Stimulated activated CD8-positive, alpha-beta memory T cell treated with anti-CD3 and anti-CD28 coated beads, Interleukin-4, amount 100 ng/mL, for 4 hours (primary cell): ENCODE measurements around the gene NAALADL2.

ENCODE experiments used
- DNase-seq, 2 donors: peaks; one replicate each; pipeline ENCODE4 v3.0.0-alpha.2; 2020; ENCODE audit warnings: low read depth in 2 of 2, low spot score in 1 of 2

NAALADL2 gene

DNA sequence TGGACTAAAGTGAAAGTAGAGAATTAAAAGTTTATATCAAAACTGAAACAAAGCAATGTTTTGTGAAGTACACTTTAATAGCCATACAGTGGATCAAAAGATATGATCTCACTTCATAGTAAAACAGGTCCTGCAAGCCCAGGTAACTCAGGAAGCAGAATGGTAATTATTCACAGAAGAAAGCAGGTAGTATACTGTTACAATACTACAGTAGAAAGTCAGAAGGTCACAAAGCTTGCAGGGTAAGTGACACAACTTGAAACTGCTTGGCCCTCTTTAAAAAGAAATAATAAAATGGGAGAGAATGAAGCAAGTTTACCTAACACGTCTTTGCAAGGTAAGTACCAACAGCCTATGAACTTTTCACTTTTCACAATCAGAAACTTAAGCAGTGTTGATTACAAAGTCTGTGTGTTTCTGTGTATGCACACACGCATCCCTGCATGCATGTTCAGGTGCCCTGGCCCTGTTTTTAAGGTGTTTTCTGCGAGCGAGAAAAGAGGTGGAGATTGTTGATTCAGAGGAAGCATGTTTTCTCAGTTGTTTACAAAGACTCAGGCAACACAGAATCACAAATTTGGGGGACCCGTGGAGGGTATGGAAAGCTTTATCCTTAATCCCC lies at the start of gene NAALADL2:
Gene NAALADL2, plus strand, starts transcription at position 221 of the 622 bp plus-strand sequence.
- DNase-seq: no peak

DNA sequence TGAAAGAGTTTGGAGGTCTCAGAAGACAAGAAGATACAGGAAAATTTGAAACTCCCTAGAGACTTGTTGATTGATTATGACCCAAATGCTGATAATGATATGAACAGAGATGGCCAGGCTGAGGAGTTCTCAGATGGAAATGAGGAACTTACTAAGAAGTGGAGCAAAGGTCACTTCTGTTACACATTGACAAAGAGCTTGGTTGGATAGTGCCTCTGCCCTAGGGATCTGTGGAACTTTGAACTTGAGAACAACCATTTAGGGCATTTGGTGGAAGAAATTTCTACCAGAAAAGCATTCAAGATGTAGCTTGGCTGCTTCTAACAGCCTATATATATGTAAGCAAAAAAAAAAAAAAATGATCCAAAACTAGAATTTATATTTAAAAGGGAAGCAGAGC lies 48.9 kb upstream of the NAALADL2 start:
- DNase-seq: no peak

DNA sequence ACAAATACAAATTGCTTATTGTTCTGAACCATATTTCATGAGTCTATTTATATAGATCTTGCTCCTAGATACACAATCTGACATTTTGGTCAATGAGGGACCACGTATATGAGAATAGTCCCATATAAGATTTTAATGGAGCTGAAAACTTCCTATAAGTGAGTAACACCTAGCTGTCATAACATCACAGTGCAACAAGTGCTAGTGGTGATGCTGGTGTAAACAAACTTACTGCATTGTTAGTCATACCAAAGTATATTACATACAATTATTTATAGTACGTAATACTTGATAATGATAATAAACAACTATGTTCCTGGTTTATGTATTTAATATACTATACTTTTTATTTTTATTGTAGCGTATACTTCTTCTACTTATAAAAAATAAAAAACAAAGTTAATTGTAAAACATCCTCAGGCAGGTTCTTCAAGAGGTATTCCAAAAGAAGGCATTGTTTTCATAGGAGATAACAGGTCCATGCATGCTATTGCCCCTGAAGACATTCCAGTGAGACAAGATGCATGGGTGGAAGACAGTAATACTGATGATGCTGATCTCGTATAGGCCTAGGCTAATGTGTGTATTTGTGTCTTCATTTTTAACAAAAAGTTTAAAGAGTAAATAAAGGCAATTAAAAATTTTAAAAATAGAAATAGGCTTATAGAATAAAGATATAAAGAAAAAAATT lies 46.8 kb upstream of the NAALADL2 start:
- DNase-seq: no peak

DNA sequence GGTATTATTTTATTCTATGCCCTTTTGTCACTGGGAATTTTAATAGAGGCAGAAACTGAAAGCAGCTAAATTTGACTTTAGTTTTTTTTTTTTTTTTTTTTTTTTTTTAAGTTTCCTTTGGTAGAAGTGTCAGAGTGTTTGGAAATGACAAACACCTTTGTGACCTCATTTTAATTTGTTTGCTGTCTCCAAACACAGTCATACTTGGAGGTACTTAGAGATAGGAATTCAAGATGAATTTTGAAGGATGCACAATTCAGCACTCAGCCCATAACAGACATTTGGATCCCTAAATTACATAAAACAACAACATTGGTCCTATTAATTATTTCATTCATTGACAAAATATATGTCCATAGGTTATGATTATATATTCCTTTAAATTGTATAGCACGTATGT lies 43.4 kb upstream of the NAALADL2 start:
- DNase-seq: no peak

DNA sequence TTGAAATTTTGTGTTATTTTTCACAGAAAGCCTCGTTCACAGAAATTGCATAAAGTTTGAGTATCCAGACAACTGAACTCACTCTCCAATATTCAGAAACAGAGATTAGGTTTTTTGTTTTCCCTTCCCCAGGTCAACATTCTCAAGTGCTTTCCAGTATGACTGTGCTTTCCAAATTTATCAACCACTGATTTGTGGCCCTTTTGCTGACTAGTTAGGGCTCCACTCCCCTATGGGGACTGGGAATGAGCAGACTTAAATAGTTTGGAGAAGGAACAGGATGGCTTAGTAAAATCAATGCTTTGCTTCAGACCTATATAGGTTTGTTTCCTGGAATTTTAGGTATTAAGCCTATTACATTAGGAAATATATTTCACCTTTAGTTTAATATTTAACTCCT lies 38.2 kb upstream of the NAALADL2 start:
- no peak for DNase-seq

DNA sequence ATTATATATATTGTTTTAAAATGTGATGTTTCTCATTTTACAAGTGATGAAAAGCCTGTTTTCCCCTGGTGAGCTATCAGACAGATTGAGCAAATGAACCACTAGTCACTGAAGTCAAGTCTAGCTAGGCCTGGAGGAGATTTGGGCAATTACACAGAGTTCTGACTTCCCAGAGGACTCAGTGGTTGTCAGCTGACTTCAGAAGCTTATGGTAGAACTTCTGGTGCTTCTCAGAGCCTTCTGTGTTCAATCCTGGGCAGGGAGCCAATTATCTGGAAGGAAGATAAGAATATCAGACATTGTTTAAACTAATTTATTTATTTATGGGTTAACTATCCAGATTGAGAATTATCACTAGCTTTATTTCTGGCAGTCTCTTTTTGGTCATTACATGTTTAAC lies 37.7 kb upstream of the NAALADL2 start:
- DNase-seq: no peak

DNA sequence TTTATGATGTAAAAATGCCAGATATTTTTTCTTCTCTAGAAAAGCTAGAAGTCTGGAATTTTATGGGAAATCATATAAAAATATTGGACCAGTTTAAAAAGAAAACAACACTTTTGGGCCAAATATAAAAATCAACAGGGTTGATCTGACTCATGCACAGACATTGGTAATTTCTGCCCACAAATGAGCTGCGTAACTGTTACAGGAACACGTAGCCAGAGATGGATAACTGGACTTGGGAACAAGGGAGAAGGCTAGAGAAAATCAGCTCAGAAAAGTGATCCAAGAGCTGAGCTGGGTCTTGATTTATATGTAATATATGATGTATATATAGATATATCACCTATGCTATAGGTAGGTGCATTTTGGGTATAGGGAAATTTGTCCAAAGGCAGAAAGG lies 36.8 kb upstream of the NAALADL2 start:
- DNase-seq: no peak

DNA sequence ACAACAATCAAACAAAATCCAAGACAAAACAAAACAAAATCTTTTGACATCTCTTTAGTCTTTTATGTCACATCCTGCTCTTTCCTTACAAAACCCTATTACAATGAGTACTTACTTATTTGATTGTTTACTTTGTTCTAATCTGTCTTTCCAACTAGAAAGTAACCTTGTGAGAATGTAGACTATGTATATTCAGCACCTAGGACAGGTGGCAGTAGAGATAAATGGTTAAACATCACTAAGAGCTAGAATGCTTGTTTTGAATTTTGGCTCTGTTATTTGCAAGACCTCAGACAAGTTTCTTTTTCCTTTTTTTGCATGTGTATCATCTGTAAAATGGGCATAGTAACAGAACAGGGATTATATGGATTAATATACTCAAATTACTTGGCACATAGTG lies 33.1 kb upstream of the NAALADL2 start:
- DNase-seq: no peak

DNA sequence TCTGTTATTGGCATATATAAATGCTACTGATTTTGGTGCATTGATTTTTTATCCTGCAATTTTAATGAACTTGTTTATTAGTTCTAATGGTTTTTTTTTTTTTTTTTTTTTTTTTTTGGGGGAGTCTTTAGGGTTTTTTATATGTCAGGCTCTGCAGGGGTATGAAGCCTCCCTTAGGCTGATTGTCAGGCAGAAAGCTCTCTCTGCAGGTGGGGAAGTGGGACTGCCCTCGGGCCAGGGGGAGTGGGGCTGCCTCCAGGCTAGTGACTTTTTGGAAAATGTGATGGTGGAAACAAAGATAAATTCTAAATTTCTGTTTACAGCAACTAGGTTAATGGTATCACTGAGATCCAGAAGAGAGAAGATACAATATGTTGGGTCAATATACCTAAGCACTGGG lies 14.4 kb upstream of the NAALADL2 start:
- no peak for DNase-seq

DNA sequence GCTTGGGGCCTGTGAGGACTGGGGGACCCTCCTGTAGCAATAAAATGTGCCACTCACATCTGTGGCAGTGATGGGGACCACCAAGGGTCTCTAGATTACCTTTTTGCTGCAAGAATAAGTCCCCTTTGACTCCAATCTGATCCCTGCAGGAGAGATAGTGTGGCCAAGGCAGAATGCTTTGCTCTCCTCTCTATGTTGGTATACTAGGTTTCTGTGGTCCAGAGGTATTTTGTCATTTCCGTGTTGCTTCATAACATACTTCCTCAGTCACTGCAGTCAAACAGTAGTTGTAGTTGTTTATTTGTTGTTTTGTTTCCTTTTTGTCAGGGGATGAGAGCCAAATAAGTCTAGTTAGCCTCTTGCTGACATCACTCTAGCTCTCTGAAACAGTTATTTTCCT lies 13.1 kb upstream of the NAALADL2 start:
- no peak for DNase-seq

DNA sequence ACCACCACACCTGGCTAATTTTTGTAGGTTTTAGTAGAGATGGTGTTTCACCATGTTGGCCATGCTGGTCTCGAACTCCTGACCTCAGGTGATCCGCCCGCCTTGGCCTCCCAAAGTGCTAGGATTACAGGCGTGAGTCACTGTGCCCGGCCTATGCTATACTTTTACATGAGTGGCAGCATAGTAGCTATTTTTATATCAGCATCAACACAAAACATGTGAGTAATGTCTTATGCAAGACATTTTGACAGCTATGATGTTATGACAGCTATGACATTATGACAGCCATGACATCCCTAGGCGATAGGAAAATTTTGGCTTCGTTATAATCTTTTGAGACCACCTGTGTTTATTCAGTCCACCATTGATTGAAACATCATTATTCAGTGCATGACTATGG lies 4.1 kb upstream of the NAALADL2 start:
- no peak for DNase-seq

DNA sequence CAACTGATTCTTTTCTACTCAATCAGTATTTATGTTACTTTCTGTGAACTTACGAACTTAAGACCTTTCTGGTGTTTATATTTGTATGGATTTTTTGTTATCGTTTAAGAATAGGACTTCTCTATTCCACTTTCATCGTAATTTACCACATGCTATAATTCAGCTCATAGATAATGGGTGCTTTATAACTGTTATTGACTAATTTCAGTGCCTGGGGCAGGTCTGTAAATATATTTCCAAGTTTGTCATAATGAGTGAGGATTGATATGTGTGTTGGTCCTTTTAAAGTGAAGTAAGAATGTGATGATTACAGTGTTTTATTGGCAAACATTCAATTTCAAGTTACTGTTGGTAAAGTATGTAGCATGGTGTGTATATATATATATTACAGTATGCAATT lies 1.8 kb upstream of the NAALADL2 start:
- DNase-seq: no peak

DNA sequence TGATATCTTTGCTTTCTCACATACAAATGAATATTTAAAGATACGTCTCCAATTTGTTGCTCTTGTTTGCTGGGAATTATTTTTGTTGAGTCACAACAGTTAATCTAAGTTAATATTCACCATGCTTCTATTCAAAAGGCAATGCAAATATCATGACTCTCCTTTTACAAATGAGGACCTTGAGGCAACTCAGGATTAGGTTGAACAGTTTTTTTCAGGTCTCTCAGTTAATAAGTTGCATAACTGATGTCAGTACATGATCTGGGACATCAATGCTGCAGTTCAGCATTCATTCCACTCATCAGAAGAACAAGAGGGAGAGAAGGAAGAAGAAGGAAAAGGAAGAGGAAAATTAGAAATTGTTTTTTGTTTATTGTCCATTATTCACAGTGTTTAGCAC lies 781 bp upstream of the NAALADL2 start:
- DNase-seq: no peak

DNA sequence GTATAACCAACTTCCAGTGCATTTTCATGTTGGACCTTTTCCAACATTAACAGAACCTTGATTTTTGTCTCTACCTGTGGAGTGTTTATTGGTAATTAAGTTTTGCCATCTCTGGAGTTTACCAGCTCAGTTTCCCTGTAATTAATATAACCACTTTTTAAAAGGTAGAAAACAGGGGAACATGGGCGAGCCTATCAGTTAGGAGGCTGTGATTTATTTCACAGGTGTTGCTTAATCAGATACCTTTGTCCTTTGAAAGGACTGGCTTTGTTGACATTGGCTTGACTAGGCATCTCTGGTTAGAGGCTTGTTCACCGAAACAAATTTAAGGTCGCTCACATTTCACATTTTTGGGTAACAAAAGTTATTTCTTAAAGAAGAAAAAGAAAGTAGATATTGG lies 622 bp downstream of the NAALADL2 start:
- no peak for DNase-seq

DNA sequence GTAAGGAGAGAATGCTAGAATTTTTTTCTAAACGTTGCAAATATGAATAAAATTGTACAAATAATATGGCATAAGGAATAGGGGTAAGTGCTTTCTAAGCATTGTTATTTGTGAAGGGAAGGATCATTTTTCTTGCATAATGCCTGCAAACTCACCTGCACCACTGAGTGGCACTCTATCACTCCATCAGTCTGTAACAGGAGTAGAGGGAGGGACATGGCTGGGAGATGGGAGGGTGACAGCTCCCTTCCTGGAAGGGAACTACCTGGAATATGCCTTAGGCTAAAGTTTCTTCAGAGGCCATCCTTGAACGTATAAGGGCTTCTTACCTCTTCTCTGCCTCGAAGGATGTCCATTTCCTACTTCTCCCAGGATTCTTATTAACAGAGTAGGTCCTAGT lies 3.0 kb downstream of the NAALADL2 start:
- DNase-seq: no peak

DNA sequence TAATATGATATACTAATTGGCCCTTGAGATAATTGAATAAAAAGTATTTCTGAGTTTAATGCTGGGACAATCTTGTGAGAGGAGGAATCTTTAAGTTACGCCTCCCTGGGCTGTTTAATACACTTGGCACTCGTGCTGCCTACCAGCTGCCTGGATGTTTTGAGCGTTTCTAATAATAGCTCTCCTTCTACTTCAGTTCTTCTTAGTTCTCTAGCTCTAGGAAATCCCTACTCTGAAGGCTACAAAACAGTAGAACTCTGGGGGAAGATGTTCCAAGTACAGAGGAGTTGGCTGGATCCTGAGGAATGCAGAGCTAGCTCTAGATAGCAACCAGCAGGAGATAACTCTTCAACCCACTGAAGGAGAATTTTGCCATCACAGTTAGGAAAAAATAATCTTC lies 3.5 kb downstream of the NAALADL2 start:
- DNase-seq: no peak

DNA sequence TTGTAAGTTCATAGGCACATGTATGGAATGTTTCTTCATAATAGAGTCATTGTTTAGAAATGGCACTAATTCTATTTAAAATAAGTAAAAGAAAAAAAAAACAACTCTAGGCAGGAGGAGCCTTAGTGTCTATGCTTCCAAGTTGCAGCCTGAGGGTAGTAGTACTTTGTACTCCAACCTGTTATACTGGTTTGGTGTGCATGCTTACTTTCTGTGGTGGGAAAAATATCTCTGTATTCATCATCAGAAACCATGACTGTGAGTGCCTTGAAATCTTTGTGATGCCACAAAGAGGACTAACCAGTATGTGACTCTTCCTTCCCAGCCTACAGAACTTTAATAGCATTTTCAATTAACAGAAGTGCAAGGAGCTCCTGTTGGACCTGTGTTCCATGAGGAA lies 4.4 kb downstream of the NAALADL2 start:
- DNase-seq: no peak

DNA sequence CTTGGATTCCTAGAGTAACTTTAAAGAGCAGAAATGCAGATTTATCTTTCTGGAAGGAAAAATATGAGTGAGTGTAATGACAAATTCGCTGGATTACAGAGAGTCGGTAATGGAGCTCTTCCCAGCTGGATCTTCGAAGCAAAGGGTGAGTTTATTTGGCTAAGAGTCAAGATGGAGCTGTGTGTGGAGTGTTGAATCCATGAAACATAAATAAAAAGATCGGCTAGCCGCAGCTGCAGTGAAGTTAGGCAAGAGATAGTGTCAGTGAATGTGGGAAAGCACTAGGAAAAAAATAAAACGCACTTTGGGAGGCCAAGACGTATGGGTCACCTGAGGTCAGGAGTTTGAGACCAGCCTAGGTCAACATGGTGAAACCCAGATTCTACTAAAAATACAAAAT lies 10.3 kb downstream of the NAALADL2 start:
- no peak for DNase-seq

DNA sequence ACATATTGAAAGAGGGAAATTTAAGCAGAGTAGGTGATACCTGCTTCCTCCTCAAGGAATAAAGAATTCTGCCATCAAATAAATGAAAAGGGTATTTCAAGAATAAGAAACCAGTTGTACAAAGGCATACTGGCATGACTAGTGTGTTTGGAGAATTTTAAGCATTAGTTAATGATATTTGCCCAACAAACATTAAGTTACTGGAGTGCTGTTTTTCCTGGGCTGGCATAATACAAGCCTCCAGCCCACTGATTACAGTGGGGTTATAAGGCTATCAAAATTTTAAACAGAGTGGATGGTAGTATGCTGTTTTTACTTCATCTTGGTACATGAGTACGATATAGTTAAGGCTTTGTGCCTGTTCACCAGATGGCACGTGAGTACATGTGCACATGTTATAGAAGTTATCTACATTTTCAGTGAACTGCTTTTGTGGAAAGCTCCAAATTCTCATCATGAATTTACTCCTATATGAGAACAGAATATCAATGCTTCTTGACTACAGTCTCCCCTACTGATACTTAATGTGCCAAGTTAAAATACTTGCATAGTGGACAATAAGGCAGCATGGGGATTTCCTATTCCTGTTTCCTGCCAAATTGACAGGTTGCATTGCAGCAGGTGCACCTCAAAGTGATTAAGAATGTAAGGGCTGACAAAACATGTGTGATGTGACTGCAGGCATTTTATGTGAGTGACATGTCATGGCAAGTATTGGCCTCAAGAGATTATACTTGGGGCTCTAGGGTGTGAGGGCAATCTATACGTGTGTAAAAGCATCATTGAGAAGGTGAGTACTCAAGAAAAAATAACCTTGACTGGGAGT lies 14.9 kb downstream of the NAALADL2 start:
- no peak for DNase-seq

DNA sequence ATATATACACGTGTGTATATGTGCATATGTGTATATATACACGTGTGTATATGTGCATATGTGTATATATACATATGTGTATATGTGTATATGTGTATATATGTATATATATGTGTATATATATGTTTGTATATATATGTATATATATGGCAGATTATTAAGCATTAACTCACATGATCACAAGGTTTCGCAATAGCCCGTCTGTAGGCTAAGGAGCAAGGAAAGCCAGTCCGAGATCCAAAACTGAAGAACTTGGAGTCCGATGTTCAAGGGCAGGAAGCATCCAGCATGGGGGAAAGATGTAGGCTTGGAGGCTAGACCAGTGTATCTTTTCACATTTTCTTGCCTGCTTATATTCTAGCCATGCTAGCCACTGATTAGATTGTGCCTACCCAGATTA lies 23.7 kb downstream of the NAALADL2 start:
- no peak for DNase-seq

DNA sequence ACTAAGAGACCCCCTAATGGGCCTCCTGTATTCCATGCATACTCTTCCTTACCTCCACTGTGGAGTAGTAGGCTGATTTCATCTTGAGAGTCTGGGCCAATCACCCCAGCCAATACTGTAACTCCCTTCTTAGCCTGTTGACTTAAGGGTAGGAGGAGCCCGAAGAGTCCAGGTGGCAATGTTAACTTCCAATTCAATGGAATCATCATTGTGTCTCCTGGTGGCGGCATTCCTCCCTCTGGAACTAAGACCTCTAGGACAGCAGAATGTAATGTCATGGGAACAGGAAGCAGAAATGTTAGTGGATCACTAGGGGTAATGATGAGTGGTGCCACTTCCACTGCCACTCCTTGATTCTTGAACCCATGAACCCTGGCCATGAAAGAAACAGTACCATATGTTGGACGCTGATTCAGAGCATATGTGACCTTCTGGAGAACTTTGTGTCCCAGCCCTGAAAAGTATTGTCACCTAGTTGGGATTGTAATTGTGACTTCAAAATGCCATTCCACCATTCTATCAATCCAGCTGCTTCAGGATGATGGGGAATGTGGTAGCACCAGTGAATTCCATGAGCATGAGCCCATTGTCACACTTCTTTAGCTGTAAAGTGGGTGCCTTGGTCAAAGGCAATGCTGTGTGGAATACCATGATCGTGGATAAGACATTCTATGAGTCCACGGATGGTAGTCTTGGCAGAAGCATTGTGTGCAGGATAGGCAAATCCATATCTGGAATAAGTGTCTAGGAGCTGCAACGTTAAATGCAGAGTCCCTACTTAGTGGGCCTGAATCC lies 24.9 kb downstream of the NAALADL2 start:
- no peak for DNase-seq
